T-helper 2 cell treated with Interferon-gamma antibody and Interleukin-4, amounts not matched to agents 100 ng/mL and 5 ng/mL, for 36 hours (primary cell): Measurements from ENCODE around the gene KNOP1. TPM values are rescaled to one million over a fixed set of nuclear protein-coding genes. Genes with fewer than 3 reads are reported as not detected.
"Not testable (repeated sequence)": the region's sequence is repeated elsewhere in the genome, so short reads cannot be mapped to it uniquely, and the experiment has no call there.

ENCODE experiments used
- intact Hi-C: fragments of 100-400 bp; cut with micrococcal nuclease; formaldehyde crosslinking; loops from one replicate; pipeline ENCODE4 v1.15.1; 2023
- total RNA-seq: library from RNA; stranded (reverse); gene quantifications from 2 replicates; pipeline ENCODE4 v1.2.3, GENCODE V29; 2022

Gene KNOP1
- total RNA-seq, 1 donor from 2014 or later, result 22.2 TPM

DNA sequence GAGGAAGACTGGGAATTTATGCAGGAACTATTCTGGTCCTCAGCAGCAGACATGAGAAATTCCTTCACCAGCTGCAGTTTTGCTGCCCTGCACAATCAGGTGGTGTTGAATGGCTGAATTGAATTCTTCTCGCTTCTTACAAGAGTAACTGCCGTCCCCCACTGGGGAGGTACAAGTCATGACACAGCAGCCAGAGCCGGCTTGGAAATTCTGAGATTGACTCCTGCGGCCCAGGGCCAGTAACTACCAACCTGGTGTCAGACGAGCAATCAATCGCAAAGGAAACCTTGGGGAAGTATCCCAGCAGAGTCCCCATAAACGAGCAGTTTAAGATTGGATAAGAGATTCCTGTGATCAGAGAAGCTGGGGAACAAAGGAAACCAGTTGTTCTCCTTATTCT, 30.7 kb downstream of the KNOP1 start:
- intact Hi-C loops, result no loop called here

DNA sequence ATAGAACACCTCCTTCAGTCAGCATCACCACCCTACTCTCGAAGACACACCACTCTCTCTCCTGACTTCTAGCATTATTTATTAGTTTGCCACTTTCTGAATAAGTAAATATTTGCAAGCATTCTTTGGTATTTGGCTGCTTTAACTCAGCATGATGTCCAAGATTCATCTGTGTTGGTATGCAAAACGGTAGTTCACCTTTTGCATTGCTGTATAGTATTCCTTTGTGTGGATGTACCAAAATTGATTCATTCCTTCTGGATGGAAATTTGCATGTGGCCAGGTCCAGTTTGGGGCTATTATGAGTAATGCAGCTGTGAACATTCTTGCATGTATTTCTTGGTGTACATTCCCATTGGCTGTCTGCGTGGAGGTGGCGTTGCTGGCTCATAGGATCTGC, 32.9 kb downstream of the KNOP1 start:
- intact Hi-C loops, result no loop called here

DNA sequence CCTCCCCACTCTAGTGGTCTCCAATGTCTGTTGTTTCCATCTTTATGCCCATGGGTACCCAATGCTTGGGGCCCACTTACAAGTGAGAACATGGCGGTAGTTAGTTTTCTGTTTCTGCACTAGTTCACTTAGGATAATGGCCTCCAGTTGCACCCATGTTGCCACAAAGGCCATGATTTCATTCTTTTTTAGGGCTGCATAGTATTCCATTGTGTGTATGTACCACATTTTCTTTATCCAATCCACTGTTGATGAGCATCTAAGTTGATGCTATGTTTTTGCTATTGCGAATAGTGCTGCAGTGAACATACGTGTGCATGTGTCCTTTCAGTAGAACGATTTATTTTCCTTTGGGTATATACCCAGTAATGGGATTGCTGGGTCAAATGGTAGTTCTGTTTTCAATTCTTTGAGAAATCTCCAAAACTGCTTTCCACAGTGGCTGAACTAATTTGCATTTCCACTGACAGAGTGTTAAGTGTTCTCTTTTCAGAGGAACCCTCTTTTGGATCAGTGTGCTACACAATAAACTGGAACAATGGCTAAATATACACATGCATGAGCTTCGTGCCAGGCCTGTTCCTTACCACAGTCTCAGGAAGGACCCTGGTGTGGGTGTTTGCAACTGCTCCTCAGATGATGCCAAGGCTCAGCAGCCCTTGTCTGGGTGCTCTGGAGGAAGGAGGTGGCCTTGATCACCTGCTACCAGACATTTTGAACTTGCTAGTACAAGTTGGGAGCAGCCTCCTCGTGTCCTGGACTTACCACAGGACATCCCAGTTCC, 34.4 kb downstream of the KNOP1 start:
- intact Hi-C loops, result no loop called here

DNA sequence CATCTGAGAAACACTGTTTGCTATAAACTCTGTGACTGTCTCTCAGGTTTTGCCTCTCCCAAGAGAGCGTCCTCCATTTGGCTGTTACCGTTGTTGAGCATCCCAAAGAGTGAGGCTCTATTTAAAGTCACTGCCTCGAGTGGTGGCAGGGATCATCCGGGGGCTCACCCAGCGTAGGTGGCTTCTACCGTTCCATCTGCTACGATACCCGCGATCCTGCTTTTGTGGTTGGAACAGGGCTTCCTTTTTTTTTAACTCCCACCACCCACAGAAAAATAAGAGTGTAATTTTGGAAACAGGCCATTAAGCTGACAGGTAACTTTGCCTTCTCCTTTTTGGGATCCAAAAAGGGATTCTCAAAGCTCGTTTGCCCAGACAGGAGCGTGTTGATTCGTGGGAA, 36.4 kb downstream of the KNOP1 start:
- intact Hi-C loops, result no loop called here

DNA sequence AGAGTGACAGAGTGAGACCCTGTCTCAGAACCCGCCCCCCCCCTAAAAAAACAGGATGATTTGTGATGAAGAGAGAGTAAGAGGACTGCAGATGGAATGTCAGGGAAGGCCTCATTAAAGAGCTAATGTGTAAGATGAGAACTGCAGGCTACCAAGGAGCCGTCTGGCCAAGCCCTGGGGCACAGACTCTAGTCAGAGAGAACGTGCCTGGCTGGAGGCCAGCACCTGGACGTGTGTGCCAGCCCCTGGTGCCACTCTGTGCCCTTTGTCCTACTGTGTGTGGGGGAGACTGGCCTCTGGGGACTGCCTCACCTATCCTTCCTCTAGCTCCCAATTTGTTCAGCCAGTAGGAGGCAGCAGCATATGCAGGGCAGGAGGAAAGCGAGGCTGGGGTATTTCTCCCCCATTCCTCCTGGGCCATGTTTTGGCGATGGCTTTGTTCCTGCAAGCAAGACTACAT, 37.1 kb downstream of the KNOP1 start:
- intact Hi-C loops, result no loop called here

DNA sequence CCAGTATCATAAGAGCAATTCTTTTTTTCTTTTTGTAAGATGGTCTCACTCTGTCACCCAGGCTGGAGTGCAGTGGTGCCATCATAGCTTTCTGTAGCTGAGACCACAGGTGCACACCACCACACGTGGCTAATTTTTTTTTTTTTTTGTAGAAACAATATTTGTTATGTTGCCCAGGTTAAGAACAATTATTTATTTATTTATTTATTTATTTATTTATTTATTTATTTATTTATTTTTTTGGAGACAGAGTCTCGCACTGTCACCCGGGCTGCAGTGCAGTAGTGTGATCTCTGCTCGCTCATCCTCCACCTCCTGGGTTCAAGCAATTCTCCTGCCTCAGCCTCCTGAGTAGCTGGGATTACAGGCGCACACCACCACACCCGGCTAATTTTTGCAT, 38.7 kb downstream of the KNOP1 start:
- intact Hi-C loops, result not testable (repeated sequence)

DNA sequence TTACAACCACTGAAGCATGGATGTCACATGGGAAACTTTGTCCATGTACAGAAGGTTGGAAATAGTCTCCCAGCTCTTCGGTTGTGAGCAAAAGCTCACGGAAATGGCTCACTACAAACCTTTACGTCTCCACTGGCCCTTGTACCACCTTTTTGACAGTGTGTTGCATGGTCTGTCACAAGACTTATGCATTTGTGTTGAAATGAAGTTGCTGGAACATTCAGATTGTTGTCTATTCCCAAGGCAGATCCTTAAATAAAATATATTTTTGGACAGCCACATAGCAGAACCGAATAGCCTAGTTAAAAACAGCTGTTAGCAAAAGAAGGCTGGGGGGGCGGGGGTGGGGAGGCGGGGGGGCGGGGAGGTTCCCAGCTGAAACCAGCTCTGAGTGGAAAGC, 39.2 kb downstream of the KNOP1 start:
- intact Hi-C loops, result no loop called here

DNA sequence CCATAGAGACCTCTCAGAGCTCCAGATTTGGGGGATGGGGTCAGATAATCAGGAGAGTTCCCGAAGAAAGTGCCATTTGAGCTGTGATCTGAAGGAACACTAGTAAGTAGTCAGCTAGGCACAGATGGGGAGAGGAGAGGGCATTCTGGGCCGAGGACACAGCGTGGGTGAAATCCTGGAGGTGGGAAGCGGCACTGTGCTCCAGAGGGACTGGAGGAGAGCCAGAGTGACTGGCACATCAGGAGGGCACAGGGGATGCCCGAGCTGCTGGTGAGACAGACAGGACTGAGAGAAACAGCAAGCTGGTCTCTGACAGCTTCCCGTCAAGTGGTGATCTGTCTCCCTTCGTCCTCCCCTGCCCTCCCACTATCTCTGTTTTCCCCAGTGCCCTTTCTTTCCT, 40.6 kb downstream of the KNOP1 start:
- intact Hi-C loops, result no loop called here

DNA sequence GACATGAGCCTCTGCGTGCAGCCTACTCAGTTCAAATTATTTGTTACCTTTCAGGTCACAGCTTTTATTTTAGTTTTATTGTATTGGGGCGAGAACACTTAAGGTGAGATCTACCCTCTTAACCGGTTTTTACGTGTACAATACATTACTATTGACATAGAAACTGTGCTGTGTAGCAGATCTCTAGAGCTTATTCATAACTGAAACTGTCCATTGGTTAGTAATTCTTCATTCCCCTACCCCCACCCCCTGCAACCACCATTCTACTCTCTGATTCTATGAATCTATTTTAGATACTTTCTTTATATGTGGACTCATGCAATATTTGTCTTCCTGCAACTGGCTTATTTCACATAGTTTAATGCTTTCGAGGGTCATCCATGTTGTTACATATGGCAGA, 43.5 kb downstream of the KNOP1 start:
- intact Hi-C loops, result no loop called here

DNA sequence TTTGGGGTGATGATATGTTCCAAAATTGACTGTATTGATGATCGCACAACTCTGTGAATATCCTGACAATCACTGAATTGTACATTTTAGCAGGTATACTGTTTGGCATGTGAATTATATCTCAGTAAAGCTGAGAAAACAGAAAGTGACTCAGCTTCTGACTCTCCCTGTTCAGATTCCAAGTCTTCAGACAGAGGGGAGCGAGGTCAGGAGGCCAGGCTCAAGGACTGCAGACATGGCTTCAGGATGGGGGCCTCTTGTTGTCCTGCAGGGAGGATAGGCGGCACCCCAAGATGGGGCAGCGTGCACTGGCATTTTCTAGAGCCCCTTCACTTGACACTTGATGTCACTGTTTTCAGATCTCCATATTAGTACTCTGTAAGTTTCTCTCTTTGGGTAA, 45.6 kb downstream of the KNOP1 start:
- intact Hi-C loops, result no loop called here

DNA sequence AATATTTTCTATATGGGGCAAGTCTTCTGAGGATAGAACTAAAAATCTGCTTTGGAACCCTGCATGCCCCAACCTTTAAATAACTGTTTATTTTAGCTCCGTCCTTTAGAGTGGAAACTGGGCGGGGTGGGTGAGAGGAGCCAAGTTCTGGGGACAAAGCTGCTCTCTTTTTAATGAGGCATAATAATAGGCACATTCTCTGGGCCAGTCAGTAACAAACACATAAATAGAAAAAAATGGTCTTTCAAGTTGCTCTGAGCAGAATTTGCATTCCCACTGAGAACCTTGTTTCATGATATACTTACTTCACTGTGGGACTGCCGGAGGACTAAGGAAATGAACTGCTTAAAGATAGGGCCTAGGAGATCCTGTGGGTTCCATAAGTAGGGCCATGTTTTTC, 51.5 kb downstream of the KNOP1 start:
- intact Hi-C loops, result no loop called here

DNA sequence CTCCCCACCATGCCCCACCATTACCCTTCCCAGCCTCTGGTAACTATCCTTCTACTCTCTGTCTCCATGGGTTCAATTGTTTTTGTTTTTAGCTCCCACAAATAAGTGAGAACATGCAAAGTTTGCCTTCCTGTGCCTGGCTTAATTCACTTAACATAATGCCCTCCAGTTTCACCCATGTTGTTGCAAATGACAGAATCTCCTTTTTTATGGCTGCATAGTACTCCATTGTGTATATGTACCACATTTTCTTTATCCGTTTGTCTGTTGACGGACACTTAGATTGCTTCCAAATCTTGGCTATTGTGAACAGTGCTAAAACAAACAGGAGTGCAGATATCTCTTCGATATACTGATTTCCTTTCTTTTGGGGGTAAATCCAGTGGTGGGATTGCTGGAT, 52.7 kb downstream of the KNOP1 start:
- intact Hi-C loops, result not testable (repeated sequence)

DNA sequence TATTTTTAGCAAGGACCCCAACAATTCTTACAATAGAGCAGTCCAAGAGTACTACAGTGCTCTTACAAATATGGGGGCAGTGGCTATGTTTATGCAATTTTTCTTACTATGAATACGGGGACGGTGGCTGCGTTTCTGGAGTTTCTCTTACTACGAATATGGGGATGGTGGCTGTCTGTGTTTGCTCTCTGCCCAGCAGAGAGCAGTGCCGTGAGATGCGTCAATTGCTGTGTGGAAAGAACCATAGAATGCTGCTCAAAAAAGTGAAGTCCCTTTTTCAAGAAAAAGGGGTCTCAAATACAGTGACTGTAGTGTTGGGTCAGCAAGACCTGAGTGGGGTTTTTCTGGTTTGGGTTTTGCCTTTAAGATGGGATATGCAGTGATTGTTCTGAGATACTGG, 53.9 kb downstream of the KNOP1 start:
- intact Hi-C loops, result no loop called here

DNA sequence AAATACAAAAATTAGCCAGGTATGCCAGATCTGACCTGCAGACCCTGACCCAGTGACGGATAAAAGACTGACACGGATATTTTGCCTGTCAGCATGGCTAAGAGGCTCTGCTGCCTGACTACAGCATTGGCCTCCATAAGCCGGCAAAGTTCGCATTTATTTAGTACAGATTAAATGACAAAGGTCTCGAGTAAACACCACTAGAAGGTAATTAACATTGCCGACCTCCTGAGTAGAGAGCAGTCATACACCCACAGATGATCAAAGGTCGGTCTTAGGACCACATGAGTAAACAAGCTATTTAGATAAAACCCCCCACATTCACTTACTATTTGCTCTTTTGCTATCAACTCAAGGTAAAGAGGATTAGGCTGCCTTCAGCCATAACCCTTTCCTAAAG, 55.7 kb downstream of the KNOP1 start:
- intact Hi-C loops, result no loop called here

DNA sequence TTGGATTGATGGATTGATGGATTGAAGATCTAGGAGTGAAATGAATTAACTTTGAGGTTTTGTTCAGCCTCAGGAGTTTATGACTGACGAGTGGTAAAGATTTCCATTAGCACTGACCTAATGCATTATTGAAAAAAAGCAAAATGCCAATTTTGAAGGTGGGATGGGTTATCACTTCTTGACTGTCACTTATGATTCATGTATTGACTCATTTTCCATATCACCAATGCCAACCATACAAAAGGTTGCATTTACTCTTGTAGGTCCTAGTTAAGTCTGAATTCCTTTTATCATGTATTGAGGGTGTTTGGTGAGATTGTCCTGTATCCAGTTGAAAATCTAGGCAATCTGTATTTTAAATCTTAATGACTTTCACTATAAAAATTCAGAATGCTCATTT, 57.6 kb downstream of the KNOP1 start:
- intact Hi-C loops, result no loop called here

DNA sequence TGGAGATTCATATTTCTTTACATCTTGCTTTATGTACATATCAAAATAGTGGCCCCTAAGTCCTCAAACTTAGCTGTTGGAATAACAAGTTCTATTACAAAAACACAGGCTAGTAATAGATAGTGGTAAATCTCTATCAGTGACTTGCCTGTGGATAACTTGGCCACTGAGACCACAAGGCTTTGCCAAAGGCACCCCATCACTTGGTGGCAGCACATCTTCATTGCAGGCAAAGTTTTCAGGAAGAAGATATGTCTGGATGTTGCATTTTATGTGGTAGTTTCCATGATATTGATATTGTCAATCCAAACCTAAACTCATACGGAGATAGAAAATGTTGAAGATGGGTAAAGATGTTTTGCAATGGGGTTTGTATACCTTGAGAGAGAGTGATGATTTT, 58.5 kb downstream of the KNOP1 start:
- intact Hi-C loops, result no loop called here

DNA sequence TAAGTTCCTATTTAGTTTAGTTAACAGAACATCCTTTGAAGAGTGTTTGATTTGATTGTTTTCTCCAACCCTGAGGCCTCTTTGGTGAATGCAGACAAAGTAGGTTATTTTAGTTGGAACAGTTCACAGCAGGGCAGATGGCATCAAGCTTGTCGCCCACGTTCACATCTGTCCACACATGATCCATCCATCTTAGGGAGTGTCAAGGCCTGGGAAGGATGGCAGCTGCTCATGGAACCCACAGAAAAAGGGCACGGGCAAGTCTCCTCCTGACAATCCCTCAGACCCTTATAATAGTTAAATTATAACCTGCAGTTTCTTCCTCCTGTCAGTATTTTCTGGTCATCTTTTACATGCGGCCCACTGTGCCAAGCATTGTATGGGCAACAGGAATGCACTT, 60.2 kb downstream of the KNOP1 start:
- intact Hi-C loops, result no loop called here

DNA sequence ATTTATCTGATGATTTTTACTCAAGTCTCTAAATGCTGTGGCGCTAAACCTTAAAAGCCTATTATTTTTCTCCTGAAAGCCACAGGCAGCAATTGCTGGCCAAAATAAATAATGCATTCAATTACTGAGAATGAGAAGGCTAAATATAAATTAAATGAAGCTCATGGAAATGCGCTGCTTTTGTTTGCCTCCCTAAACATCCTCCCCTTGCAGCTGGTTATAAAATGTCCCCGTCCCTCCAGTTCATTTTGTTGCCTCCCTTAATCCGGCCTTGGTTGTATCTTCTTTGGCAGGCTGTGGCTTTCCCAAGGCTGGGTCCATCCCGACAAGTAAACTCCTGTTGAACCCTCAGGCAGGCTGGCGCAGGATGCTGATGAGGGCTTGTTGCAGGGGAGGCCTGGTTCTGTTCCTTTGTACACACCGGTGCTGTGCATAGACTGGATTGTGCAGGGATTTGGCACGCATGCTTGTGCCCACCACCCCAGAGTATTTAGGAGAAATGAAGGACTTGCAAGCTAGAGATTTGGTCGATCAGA, 62.7 kb downstream of the KNOP1 start:
- intact Hi-C loops, result no loop called here

DNA sequence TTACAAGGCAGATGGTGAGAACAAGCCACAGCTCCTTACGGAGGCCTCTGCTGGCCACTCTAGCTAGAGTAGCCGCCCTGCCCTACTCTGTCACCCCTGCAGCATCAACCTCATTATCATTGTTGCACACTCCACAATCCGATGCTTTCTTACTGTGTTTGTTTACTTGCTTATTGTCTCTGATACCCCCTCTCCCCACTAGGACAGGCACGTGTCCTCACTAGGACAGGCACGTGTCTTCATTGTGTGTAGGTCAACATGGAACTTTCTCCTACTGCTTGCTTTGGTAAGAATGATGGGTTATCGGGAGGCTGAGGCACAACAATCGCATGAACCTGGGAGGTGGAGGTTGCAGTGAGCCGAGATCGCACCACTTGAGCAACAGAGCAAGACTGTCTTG, 63.9 kb downstream of the KNOP1 start:
- intact Hi-C loops, result no loop called here
